GM19193 (cell line): ENCODE results near the gene NRXN3.

Experiments used
- POLR2A ChIP-seq: IDR thresholded peaks from 4 replicates; pipeline ENCODE4 v1.6.1; 2011; ENCODE audit not compliant: insufficient read depth, insufficient read length; ENCODE audit errors: extremely low read depth

NRXN3 gene

GRCh38 chr14:79661752-79662151 lies 1491.6 kb downstream of the NRXN3 start:
- TF ChIP-seq POLR2A: no peak

GRCh38 chr14:79663453-79663852 lies 1493.3 kb downstream of the NRXN3 start:
- TF ChIP-seq POLR2A: no peak

GRCh38 chr14:79665556-79665955 lies 1495.4 kb downstream of the NRXN3 start:
- no peak for TF ChIP-seq POLR2A

GRCh38 chr14:79668951-79669350 lies 1498.8 kb downstream of the NRXN3 start:
- TF ChIP-seq POLR2A: no peak

GRCh38 chr14:79670811-79671210 lies 1500.6 kb downstream of the NRXN3 start:
- no peak for TF ChIP-seq POLR2A

GRCh38 chr14:79680087-79680486 lies 1509.9 kb downstream of the NRXN3 start:
- no peak for TF ChIP-seq POLR2A

- no peak for TF ChIP-seq POLR2A
Observed at GRCh38 chr14:79686196-79686595, 1516.0 kb downstream of the NRXN3 start.

GRCh38 chr14:79690960-79691359 lies 1520.8 kb downstream of the NRXN3 start:
- TF ChIP-seq POLR2A: no peak

GRCh38 chr14:79693935-79694334 lies 1523.8 kb downstream of the NRXN3 start:
- no peak for TF ChIP-seq POLR2A

- TF ChIP-seq POLR2A: no peak
Observed at GRCh38 chr14:79695307-79695706, 1525.1 kb downstream of the NRXN3 start.

- TF ChIP-seq POLR2A: no peak
Observed at GRCh38 chr14:79698298-79698711, 1528.1 kb downstream of the NRXN3 start.

- TF ChIP-seq POLR2A: no peak
Observed at GRCh38 chr14:79699206-79699605, 1529.0 kb downstream of the NRXN3 start.

GRCh38 chr14:79701371-79701770 lies 1531.2 kb downstream of the NRXN3 start:
- TF ChIP-seq POLR2A: no peak

GRCh38 chr14:79702197-79702596 lies 1532.0 kb downstream of the NRXN3 start:
- TF ChIP-seq POLR2A: no peak

- TF ChIP-seq POLR2A: no peak
Observed at GRCh38 chr14:79703209-79703608, 1533.0 kb downstream of the NRXN3 start.

- no peak for TF ChIP-seq POLR2A
Observed at GRCh38 chr14:79704041-79704807, 1534.1 kb downstream of the NRXN3 start.

GRCh38 chr14:79705126-79705894 lies 1535.1 kb downstream of the NRXN3 start:
- TF ChIP-seq POLR2A: no peak

- TF ChIP-seq POLR2A: no peak
Observed at GRCh38 chr14:79706382-79706781, 1536.2 kb downstream of the NRXN3 start.
